HG02870 (cell line): Measurements from ENCODE around the gene RAB3GAP1.

Source experiments
- ATAC-seq: cut with Tn5 transposase; IDR thresholded peaks from one replicate; pipeline ENCODE4 v1.9.1; 2021; ENCODE audit warnings: mild to moderate bottlenecking, moderate library complexity; ENCODE audit not compliant: unreplicated experiment

Gene RAB3GAP1

DNA sequence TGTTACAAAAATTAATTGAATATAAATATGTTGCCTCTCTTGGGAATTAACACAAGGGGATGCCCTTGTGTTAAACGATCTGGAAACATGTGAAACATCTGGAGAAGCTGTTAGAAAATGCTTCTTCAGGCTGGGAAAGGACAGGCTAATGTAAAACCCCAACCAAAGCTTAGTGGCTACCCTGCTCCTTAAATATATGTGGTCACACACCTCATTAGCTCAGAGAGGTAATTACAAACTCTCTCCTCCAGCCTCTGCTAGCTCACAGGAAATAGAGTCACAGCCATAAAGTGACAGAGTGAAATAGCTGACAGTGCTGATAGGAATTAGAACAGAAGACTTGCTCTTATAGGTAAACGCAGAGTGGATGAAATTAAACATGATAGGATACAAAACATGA, 155.9 kb downstream of the RAB3GAP1 start:
- no peak for ATAC-seq

DNA sequence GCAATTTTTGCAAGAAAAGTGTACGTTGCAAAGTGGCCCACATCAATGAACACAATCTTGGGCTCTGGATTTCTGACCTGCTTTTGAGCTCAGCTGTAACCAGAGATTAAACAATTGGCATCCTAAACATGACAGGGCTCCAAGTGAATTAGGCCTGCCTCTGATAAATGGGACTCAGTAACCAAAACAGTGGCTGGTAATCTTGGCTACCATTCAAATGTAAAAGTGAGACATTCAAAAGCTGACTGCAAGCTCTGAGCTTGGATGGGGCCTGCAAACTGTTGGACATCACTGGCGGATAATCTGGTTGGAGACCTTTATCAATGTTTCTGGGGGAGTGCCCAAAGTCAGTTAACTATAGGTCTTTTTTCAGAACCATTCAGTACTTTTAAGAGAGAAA, 160.7 kb downstream of the RAB3GAP1 start:
- no peak for ATAC-seq

DNA sequence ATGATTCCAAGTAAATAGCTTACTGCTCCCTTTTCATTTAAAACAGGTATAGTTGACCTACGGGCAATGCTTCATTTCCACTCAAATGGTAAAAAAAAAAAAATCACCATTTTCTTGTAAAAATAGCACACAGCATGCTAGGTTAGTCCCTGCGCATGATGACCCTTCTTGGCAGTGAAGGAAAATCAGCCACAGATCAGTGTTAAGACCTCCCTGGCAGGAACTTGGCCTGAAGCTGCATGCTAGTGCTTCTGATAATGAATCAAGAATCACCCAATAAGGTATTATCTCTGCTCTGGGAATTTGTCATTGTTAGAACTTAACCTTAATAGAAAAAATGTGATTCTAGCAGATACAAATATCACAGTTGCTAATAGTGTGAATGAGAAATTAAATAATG, 166.3 kb downstream of the RAB3GAP1 start:
- no peak for ATAC-seq

DNA sequence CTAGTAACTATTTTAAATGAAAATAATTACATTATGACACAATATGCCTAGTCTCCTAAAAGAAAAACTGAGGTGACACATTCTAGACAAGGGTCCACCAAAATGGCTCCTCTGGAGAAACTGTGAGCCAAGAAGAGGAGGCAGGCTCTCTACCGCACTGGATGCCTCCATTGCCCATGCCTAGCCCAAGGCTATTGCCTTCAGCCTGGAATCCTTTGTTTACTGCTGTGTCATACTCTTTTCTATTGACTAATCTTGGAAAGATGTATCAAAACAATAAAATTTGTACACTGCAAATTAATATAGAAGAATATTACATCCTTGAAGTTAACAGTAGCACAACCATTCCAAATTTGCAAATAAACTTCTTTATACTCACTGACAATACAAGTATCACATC, 167.1 kb downstream of the RAB3GAP1 start:
- ATAC-seq = no peak
